T-helper 22 cell (primary cell): ENCODE measurements around the gene ZDHHC17.
"Not testable (repeated sequence)": the region's sequence is repeated elsewhere in the genome, so short reads cannot be mapped to it uniquely, and the experiment has no call there.

Experiments used
- DNase-seq: peaks from one replicate; pipeline ENCODE4 v3.0.0-alpha.2; 2020; ENCODE audit warnings: low read depth

ZDHHC17 gene, protein sequence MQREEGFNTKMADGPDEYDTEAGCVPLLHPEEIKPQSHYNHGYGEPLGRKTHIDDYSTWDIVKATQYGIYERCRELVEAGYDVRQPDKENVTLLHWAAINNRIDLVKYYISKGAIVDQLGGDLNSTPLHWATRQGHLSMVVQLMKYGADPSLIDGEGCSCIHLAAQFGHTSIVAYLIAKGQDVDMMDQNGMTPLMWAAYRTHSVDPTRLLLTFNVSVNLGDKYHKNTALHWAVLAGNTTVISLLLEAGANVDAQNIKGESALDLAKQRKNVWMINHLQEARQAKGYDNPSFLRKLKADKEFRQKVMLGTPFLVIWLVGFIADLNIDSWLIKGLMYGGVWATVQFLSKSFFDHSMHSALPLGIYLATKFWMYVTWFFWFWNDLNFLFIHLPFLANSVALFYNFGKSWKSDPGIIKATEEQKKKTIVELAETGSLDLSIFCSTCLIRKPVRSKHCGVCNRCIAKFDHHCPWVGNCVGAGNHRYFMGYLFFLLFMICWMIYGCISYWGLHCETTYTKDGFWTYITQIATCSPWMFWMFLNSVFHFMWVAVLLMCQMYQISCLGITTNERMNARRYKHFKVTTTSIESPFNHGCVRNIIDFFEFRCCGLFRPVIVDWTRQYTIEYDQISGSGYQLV

DNA sequence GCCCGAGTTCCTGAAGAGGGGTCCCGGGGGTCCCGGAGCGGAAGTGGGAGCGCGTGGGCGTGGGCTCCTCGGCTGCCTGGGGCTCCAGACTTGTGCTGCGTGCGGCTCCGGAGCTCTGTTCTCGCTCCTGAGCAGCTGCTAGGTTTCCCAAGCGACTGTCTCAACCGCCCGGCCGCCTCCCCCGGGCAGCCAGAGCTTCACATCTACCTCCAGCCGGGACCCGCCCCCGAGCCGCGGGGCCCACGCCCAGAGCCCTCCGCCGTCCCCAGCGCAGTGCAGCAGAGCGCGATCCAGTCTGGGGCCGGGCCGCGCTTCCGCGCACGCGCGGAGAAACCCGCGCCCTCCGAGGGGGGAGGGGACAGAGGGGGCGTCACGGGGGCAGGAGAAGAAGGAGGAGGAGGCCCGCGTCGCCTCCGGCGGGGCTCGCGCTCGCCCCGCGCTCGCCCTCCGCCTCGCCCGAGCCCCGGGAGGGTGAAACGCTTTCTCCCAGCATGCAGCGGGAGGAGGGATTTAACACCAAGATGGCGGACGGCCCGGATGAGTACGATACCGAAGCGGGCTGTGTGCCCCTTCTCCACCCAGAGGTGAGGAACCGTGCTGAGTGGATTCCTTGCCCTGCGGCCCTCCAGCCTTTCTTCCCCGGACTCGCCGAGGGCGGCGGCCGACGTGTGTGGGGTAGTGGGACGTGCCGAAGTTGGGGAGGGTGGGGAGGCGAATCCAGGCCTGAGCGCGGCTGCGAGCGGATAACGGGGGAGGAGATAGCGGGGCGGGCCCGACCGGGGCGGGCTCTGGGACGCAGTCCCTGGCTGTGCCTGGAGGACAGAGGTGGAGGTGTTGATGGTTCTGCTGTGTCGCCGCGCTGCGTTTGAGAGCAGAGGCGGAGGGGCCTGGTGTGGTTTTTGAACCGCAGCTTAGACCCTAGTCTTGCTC, at the start of gene ZDHHC17:
Gene ZDHHC17 (plus strand): TSS at position 370 of the 930 bp plus-strand sequence. CDS start 122 bp downstream, at position 492.
- peak; percentile 87 for DNase-seq

DNA sequence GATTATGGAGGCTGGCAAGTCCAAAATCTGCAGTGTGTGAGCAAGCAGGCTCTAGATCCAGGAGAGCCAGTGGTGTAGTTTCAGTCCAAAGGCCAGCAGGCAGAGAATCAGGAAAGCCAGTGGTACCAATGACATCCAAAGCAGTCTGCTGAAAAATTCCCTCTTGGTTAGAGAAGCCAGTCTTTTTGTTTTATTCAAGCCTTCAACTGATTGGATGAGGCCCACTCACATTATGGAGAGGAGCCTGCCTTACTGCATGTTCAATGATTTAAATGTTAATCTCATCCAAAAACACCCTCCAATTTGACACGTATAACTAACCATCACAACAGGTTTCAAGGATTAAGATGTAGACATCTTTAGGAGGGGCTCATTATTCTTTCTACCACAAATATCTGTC, 49.5 kb upstream of the ZDHHC17 start:
- DNase-seq: no peak

DNA sequence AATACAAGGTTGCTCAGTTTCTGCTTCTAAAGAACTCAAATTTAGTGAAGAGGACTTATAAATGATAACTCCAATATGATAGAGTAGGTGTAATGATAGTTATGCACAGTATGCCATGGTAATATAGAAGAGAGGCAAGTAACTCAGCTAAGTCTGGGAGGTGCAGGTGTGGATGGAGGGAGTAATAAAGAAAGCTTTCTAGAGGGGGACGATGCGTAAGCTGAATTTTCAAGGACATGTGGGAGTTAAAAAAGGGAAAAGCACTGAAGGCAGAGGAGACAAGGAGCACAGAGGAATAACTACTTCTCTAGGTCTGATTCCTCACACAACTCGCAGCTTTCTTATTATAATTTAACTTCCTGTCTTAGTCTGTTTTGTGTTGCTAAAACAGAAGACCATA, 49.1 kb upstream of the ZDHHC17 start:
- DNase-seq: no peak

DNA sequence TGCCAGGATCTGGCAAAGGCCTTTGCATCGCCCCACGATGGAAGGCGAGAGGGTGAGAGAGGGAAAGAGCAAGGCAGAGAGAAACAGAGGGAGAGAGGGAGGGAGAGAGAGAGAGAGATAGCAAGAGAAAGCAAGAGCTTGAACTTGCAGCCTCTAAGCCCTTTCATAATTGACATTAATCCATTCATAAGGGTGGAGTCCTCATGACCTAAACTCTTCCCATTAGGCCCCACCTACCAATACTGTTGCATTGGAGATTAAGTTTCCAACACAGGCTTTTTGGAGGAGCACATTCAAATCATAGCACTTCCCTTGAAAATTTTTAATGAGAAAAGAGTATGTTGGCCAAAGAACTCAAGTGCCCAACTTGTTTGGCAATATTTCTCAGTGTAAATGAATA, 48.6 kb upstream of the ZDHHC17 start:
- no peak for DNase-seq

DNA sequence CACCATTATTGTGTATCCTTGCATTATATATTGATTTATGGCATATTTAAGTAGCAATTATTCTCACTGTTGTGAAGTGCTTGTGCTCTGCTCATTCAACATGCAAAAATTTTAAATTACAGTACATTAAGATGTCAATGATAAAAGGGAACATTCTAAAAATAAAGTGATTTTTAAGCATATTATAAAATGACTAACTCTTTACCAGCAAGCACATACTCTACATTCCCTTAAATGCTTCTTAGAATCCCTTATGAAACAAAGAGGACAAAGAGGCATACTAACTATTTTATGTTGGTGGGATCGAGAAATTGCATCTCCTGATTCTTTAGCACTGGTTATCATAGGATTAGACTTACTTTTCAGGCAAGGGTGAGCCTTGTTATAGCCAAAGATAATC, 46.6 kb upstream of the ZDHHC17 start:
- DNase-seq: no peak

DNA sequence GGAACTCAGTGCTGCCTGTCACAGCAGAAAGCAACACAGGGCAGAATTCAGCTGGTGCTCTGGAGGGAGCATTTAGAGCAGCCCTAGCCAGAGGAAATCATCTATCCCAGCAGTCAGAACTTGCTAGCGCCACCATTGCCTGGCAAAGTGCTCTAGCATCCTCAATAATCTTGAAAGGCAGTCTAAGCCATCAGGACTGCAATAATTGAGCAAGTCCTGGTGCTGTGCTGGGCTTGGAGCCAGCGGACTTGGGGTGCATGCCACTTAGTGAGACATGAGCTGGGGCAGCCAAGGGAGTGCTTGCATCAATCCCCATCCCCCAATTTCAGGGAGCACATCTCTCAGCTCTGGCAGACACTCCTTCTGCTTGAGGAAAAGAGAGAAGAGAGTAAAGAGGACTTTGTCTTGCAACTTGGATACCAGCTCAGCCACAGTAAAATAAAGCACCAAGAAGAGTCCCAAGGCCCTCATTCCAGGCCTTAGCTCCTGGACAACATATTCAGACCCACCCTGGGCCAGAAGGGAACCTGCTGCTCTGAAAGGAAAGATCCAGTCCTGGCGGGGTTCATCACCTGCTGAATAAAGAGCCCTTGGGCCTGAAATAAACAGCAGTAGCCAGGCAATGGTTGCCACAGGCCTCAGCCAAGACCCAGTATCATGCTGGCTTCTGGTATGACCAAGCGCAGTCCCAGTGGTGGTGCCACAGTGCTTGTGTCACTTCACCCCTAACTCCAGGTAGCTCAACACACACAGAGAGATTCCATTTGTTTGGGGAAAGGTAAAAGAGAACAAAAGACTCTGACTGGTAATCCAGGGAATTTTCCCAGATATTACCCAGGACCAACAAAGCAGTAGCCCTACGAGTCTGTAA, 44.5 kb upstream of the ZDHHC17 start:
- no peak for DNase-seq

DNA sequence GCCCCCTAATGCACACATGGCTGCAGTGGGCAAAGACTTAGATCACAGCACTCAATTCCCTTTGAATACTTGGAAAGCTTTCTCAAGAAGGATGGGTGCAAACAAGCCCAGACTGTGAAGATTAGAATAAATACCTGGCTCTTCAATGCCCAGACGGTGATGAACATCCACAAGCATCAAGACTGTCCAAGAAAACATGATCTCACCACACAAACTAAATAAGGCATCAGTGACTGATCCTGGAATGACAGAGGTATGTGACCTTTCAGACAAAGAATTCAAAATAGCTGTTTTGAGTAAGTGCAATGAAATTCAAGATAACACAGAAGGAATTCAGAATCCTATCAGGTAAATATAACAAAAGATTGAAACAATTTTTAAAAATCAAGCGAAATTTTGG, 43.8 kb upstream of the ZDHHC17 start:
- no peak for DNase-seq

DNA sequence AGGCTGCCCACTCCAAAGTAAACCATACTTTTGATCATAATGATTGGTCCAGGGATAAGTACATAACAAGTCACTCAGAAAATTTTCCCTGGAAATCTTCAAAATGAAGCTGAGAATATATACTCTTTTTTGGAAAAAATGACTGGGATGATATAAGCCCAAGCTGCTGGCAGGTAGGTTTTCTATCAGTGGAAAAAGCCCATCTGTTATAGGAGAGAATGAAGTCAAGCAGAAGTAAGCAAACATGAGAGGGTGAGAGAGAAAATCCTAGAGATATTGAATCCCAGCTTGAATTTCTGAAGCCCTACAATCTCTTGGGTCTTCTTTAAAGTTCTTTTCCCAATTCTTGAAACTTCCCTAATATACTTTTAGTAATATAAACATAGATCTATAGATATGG, 37.3 kb upstream of the ZDHHC17 start:
- no peak for DNase-seq

DNA sequence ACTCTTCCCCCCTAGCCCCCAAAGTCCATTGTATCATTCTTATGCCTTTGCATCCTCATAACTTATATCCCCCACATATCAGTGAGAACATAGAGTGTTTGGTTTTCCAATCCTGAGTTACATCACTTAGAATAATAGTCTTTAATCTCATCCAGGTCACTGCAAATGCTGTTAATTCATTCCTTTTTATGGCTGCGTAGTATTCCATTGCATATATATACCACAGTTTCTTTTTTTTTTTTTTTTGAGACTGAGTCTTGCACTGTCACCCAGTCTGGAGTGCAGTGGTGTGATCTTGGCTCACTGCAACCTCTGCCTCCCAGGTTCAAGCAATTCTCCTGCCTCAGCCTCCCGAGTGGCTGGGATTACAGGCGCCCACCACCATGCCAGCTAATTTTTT, 31.7 kb upstream of the ZDHHC17 start:
- DNase-seq: not testable (repeated sequence)

DNA sequence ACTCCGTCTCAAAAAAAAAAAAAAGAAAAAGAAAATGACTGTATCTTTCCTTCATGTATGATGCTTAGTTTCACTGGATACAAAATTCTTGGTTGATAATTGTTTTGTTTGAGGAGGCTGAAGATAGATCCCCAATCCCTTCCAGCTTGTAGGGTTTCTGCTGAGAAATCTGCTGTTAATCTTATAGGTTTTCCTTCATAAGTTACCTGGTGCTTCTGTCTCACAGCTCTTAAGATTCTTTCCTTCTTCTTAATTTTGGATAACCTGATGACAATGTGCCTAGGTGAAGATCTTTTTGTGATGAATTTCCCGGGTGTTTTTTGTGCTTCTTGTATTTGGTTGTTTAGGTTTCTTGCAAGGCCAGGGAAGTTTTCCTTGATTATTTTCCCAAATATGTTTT, 26.2 kb upstream of the ZDHHC17 start:
- DNase-seq: not testable (repeated sequence)

DNA sequence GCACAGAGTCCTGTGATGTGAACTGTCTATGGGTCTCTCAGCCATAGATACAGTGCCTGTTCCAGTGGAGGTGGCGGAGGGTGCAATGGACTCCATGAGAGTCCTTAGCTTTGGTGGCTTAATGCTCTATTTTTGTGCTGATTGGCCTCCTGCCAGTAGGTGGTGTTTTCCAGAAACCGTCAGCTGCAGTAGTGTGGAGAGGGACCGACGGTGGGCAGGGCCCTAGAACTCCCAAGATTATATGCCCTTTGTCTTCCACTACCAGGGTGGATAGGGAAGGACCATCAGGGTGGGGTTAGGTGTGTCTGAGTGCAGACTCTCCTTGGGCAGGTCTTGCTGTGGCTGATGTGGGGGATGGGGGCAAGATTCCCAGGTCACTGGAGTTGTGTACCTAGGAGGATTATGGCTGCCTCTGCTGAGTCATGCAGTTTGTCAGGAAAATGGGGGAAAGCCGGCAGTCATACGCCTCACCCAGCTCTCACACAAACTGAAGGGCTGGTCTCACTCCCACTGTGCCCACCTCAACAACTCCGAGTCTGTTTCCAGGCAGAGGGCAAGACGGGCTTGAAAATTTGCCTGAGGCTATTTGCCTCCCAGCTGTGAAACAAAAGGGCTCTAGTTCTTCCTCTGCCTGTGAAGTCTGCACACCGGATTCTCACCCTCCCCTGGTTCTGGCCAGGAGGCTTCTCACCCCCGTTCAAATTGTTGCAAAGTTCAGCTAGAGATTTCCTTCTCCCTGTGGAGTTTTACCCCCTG, 24.9 kb upstream of the ZDHHC17 start:
- DNase-seq: no peak

DNA sequence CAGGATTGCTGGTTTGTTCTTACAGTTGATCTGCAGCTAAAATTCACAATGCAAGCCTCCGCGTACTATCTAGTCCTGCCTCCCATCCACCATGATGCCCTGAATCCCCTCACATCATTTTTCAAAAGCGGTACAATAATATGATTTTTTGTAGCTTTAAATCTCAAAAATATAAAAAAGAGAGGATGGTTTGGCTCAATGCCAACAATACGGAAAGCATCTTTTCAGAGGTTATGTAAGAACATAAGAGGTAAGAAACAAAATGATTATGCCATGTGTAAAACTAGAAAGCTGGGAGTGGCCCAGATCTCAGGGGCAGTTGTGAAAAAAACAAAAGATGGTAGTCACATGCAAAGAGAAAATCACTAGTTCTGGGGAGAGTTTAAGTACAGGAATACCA, 24.0 kb upstream of the ZDHHC17 start:
- no peak for DNase-seq

DNA sequence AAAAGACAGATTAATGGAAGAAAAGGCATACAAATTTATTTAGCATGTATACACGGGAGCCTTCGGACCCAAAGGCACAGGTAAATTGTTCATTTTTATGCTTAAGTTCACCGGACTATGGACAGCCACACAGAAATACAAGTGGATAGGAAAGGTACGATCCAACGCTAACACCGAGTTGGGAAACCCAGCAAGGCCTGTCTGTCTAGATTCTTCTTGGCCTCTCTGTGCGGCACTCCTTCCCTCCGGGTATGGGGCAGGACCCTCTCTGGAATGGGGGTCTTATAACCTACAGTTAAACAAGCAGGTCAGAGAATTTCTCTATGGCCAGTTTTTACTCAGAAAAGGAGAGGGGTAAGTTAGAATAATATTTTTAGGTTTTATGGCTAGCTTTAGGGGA, 23.4 kb upstream of the ZDHHC17 start:
- no peak for DNase-seq

DNA sequence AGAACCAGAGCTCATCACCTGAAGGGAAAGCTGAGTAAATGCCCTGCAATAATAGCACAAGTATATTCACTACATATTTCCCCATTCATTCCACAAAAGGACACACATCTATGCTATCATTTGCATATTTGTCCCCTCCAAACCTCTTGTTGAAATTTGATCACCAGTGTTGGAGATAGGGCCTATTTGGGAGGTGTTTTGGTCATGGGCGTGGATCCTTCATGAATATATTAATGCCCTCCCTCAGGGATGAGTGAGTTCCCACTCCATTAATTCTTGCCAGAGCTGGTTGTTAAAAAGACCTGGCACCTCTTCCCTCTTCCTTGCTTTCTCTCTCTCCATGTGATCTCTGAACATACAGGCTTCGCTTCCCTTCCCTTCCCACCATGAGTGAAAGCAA, 18.6 kb upstream of the ZDHHC17 start:
- no peak for DNase-seq

DNA sequence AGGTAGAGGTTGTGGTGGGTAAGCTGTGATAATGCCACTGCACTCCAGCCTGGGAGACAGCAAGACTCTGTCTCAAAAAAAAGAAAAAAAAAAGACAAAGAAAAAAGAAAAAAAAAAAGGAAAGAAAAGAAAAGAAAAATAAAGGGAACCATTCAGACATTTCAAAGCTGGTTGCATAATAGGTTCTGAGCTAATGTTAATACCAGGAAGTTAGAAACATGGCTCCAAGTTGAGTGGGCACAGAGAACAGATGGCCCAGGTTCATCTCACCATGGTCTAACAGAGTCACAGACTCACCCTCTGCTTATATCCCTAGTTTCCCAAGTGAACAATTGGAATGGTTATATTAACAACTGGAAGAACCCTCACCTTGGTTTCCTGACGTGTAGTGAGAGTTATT, 17.4 kb upstream of the ZDHHC17 start:
- no peak for DNase-seq

DNA sequence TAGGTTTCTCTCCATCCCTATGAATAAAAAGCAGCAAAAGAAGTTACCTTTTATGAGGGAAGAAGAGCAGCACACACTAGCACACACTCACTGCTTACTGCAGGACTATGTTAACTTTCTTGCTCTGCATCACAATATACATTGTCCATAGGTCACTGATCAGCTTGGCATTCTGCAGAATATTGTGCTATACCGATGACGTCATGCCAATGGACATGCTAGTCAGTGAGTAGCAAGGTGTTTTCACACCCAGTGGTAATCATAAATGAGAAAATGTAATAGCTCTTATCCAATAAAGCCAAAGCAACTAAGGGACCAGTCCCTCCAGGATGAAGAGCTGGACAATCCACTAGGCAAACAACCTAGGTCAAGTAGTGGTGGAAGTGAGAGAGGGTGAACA, 16.7 kb upstream of the ZDHHC17 start:
- DNase-seq: no peak

DNA sequence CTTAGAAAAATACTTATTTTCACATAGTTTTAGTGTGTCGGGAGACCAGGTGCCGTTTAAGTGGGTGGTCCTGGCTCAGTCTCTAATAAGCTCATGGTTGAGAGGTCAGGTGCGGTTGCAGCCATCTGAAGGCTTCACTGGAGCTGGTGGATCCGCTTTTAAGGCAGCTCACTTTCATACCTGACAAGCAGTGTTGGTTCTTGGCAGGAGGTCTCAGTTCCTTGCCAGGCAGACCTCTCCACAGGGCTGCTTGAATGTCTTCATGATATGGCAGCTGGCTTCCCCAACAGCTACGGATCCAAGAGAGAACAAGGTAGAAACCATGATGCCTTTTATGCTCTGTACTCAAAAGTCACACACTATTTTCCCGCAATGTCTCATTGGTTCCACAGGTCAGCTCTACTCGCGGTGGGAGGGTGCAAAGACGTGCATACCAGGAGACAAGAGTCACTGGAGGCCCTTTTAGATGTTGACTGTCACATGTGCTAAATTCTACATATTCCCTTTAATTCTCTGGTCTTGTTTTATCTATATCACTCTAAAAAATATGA, 8.0 kb upstream of the ZDHHC17 start:
- no peak for DNase-seq

DNA sequence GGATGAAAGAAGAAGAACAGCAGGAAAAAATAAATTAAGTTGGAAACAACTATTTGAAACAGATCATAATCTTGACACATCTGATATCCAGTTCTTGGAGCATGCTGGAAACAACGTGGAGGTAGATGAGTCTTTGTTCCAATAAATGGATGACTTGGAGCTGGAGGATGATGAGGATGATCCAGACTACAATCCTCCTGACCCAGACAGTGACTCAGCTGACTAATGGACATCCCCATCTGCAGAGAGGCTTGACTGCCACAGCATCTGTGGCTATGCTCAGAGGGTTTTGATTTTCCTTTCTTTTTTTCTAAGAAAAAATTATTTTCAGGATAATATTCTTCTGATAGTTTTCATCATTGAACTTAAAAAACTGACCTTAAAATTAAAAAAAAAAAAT, 6.2 kb upstream of the ZDHHC17 start:
- no peak for DNase-seq

DNA sequence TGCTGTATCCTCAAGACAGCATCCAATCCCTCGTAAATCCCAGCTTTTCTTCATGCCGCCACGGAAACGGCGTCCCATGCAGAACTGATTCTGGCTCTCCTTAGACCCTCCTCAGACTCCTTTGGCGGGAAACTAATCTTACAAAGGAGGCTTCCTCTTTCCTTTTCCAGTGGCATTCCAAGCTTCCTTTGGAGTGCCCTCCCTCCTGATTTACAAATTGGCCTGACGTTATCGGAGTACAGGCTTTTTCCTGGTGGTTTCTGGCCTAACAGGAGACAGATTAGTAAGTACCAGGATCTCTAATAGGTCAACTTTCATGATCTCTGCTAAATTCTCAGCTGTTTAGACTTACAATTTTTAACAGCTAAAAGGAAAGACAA, 1.3 kb upstream of the ZDHHC17 start:
- DNase-seq: no peak

DNA sequence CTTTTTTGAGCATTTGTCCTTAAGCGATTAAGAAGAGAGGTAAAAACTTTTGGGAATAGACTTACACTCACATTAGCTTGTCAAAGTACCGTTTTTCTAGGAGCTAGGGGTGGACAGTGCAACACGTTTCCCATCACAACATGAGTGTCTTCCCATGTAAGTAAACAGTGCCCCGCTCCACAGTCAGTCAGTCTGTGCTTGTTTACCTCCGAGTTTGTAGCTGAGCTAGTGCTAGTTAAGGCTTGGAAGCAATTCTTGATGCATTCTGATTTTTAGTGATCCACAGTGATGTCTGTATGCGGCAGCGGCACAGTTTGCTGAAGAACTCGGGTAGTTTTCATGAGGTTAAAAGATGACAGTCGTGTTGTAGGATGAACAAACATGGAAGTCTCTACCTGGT, 941 bp downstream of the ZDHHC17 start:
- no peak for DNase-seq

DNA sequence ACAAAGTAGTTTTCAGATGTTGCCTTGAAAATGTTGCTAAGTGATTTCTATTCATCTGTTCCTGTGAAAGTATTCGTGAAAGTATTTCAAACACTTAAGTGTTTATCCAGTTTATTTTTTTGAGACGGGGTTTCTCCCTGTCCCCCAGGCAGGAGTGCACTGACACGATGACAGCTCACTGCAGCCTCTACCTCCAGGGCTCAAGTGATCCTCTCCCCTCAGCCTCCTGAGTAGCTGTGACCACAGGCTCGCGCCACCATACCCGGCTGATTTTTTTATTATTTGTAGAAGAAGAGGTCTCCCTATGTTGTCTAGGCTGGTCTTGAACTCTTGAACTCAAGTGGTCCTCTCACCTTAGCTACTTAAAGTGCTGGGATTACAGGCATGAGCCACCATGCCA, 1.7 kb downstream of the ZDHHC17 start:
- no peak for DNase-seq
